HL-60 (cell line): Measurements from ENCODE around the gene FHAD1.

Source experiments
- DNase-seq, 2 experiments: peaks; one replicate each; pipeline ENCODE4 v3.0.0-alpha.2; 2010 to 2020; ENCODE audit warnings: low read depth in 1 of 2, low spot score in 1 of 2
- H3K27ac ChIP-seq: fragments of 250-450 bp; sonication (Bioruptor Pico); replicated peaks from 2 replicates; pipeline ENCODE4 v1.5.1; 2020; ENCODE audit warnings: mild to moderate bottlenecking, moderate library complexity
- H3K27me3 ChIP-seq: fragments of 250-450 bp; sonication (Bioruptor Pico); 2 replicates; pipeline ENCODE4 v1.5.1; 2021; ENCODE audit warnings: mild to moderate bottlenecking, moderate library complexity; ENCODE audit not compliant: insufficient read depth, poor library complexity, severe bottlenecking
- H3K4me3 ChIP-seq: replicated peaks from 2 replicates; pipeline ENCODE4 v1.5.1; 2011; ENCODE audit warnings: mild to moderate bottlenecking, control low read depth, low read length; ENCODE audit not compliant: insufficient read depth
- CTCF ChIP-seq: IDR thresholded peaks from one replicate; pipeline ENCODE4 v1.5.1; 2011; ENCODE audit warnings: low read length, control low read depth, inconsistent platforms; ENCODE audit not compliant: insufficient read depth
- GABPA ChIP-seq: IDR thresholded peaks from 2 replicates; pipeline ENCODE4 v1.6.1; 2012; ENCODE audit warnings: low read depth
- POLR2AphosphoS5 ChIP-seq: IDR thresholded peaks from 2 replicates; pipeline ENCODE4 v1.6.1; 2012; ENCODE audit warnings: low read depth
- SPI1 ChIP-seq: IDR thresholded peaks from 2 replicates; pipeline ENCODE4 v1.6.1; 2012; ENCODE audit warnings: low read depth, mild to moderate bottlenecking, borderline replicate concordance
- TF ChIP-seq, protein P1 (sequence below): IDR thresholded peaks from 2 replicates; pipeline ENCODE4 v1.6.1; 2012; ENCODE audit warnings: low read depth; ENCODE audit not compliant: insufficient replicate concordance

Gene FHAD1

GRCh38 chr1:15344380-15344779, 97.4 kb downstream of the FHAD1 start:
- Histone ChIP-seq H3K27me3 (peaks cover 9% of the 10 kb centered on the region), H3K27ac (no peak overlapping the region), H3K4me3 (no peak overlapping the region)
- no peak for TF ChIP-seq POLR2AphosphoS5
- TF ChIP-seq, protein P1, sequence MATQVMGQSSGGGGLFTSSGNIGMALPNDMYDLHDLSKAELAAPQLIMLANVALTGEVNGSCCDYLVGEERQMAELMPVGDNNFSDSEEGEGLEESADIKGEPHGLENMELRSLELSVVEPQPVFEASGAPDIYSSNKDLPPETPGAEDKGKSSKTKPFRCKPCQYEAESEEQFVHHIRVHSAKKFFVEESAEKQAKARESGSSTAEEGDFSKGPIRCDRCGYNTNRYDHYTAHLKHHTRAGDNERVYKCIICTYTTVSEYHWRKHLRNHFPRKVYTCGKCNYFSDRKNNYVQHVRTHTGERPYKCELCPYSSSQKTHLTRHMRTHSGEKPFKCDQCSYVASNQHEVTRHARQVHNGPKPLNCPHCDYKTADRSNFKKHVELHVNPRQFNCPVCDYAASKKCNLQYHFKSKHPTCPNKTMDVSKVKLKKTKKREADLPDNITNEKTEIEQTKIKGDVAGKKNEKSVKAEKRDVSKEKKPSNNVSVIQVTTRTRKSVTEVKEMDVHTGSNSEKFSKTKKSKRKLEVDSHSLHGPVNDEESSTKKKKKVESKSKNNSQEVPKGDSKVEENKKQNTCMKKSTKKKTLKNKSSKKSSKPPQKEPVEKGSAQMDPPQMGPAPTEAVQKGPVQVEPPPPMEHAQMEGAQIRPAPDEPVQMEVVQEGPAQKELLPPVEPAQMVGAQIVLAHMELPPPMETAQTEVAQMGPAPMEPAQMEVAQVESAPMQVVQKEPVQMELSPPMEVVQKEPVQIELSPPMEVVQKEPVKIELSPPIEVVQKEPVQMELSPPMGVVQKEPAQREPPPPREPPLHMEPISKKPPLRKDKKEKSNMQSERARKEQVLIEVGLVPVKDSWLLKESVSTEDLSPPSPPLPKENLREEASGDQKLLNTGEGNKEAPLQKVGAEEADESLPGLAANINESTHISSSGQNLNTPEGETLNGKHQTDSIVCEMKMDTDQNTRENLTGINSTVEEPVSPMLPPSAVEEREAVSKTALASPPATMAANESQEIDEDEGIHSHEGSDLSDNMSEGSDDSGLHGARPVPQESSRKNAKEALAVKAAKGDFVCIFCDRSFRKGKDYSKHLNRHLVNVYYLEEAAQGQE: no peak
- no peak for TF ChIP-seq GABPA
- no peak for TF ChIP-seq SPI1
- TF ChIP-seq CTCF: no peak
- DNase-seq: no peak

- DNase-seq: no peak
- peaks cover 9% of the 10 kb centered on the region for H3K27me3 ChIP-seq
- TF ChIP-seq, protein P1: no peak
- TF ChIP-seq SPI1 (no peak), POLR2AphosphoS5 (no peak), GABPA (no peak), CTCF (no peak)
- no peak overlapping the region for H3K4me3 ChIP-seq
- no peak overlapping the region for H3K27ac ChIP-seq
These were observed 98.0 kb downstream of the FHAD1 start for GRCh38 chr1:15344800-15345704.

DNA sequence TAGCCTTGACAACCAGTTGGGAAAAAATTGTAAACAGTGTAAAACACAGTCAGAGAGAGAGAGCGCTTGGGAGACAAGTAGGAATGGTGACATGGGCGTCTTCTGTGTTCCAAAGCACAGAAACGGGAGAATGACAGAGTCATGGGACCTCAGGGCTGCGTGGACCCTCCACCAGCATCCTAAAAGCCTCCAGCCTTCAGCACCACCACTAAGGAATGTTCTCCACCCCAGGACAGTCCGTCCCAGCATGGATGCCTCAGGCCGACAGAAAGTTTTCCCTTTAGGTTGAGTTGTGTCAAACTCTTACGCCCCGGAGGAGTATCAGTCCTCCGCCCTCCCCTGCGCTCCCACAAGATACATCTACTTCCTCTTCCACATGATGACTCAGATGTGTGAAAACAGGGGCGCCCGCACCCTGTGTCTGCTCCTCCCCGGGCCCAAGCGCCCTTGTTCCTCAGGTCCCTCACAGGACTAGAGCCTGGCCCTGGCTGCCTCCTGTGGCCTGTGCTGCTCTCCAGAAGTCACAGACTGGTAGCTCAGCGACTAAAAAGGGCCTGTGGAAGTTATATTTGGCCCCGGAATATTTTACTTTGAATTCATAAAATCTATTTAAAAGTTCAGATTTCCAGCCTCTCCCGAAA, 98.8 kb downstream of the FHAD1 start:
- Histone ChIP-seq H3K27me3 (peaks cover 9% of the 10 kb centered on the region), H3K4me3 (no peak overlapping the region), H3K27ac (no peak overlapping the region)
- no peak for TF ChIP-seq POLR2AphosphoS5
- peak; percentile 9; the same call in 1 of the 2 replicates for TF ChIP-seq SPI1
- DNase-seq: peak; percentile 78 to 89

DNA sequence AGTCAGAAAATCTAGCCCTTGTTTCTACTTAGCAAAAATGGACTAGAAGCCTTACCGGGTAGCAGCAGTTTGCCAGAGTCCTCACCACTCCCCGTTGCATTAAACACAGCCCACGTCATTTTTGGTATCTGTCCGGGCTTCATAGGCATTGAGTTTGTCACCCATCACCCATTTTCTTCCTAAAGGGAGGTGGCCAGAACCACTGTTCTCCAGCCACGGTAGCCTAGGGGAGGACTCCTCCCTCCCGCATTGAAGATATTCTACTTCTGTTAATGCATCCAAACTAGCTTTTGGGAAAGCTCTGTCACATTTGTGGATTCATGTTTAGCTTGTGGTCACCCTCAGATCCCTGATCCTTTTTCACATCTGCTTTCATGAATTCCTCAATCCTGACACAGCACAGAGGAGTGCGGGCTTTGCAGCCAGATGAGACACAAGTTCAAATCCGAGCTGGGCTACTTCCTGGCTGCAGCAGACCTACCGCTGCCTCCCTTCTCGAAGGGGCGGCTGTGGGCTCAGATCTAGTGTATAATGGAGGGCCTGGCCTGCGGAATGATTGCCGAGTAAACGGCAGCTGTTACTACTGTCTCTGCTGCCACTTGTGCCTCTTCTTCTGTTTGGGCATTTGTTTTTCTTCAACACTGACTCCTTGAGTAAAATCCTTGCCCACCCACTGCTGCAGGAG, 99.5 kb downstream of the FHAD1 start:
- H3K27ac ChIP-seq: no peak overlapping the region
- no peak for DNase-seq
- no peak overlapping the region for H3K4me3 ChIP-seq
- peaks cover 9% of the 10 kb centered on the region for H3K27me3 ChIP-seq
- TF ChIP-seq CTCF (no peak), GABPA (no peak), SPI1 (no peak), POLR2AphosphoS5 (no peak)
- TF ChIP-seq, protein P1: no peak
